A549 treated with CORT108297 at 1 μM for 4 hours (cell line): ENCODE measurements around the gene TTC13. TPM values are rescaled to one million over a fixed set of nuclear protein-coding genes. Genes with fewer than 3 reads are reported as not detected.

ENCODE experiments used
- total RNA-seq: library from RNA; stranded (reverse); fragments of 200-300 nt; extraction: Qiagen RNA extraction; gene quantifications from 5 replicates; pipeline ENCODE4 v1.2.3, GENCODE V29; 2022

The TTC13 gene, protein sequence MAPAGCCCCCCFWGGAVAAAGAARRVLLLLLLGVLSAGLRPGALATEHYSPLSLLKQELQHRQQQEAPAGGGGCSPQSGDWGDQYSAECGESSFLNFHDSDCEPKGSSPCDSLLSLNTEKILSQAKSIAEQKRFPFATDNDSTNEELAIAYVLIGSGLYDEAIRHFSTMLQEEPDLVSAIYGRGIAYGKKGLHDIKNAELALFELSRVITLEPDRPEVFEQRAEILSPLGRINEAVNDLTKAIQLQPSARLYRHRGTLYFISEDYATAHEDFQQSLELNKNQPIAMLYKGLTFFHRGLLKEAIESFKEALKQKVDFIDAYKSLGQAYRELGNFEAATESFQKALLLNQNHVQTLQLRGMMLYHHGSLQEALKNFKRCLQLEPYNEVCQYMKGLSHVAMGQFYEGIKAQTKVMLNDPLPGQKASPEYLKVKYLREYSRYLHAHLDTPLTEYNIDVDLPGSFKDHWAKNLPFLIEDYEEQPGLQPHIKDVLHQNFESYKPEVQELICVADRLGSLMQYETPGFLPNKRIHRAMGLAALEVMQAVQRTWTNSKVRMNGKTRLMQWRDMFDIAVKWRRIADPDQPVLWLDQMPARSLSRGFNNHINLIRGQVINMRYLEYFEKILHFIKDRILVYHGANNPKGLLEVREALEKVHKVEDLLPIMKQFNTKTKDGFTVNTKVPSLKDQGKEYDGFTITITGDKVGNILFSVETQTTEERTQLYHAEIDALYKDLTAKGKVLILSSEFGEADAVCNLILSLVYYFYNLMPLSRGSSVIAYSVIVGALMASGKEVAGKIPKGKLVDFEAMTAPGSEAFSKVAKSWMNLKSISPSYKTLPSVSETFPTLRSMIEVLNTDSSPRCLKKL
- total RNA-seq: 8.7 to 12.4 TPM (median 9.4 TPM) in 5 replicates

DNA sequence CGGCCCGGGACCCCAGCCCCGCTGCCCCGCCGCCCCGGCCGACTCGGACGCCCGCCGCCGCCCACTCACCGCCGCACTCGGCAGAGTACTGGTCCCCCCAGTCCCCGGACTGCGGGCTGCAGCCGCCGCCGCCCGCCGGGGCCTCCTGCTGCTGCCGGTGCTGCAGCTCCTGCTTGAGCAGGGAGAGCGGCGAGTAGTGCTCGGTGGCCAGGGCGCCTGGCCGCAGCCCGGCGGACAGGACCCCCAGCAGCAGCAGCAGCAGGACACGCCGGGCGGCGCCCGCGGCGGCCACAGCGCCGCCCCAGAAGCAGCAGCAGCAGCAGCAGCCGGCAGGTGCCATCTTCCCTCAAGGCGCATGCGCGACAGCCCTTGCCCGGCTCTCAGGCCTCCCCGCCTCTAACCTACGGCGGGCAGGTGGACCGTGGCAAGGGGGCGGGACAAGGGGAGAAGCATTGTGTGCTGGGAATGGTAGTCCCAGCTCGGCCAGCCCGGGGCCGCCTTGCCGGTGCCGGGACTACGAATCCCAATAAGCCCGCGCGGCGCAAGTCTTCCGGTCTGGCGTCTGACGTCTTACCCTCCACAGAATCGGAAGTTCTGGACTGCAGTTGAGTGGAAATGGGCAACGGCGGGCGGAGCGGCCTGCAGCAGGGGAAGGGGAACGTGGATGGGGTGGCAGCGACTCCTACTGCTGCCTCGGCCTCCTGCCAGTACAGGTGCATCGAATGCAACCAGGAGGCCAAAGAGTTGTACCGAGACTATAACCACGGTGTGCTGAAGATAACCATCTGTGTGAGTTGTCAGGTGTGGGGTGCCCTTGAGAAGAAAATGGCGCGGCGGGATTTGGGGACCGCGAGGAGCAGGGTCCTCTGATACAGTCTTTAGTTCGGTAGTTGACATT lies at the start of gene TTC13, which contains the start of gene ARV1:
Gene TTC13 (minus strand): TSS at position 371 of the 898 bp plus-strand sequence. CDS start 31 bp downstream, at position 340.
Gene ARV1 (plus strand): TSS at position 604 of the 898 bp plus-strand sequence. CDS start 12 bp downstream, at position 616.

DNA sequence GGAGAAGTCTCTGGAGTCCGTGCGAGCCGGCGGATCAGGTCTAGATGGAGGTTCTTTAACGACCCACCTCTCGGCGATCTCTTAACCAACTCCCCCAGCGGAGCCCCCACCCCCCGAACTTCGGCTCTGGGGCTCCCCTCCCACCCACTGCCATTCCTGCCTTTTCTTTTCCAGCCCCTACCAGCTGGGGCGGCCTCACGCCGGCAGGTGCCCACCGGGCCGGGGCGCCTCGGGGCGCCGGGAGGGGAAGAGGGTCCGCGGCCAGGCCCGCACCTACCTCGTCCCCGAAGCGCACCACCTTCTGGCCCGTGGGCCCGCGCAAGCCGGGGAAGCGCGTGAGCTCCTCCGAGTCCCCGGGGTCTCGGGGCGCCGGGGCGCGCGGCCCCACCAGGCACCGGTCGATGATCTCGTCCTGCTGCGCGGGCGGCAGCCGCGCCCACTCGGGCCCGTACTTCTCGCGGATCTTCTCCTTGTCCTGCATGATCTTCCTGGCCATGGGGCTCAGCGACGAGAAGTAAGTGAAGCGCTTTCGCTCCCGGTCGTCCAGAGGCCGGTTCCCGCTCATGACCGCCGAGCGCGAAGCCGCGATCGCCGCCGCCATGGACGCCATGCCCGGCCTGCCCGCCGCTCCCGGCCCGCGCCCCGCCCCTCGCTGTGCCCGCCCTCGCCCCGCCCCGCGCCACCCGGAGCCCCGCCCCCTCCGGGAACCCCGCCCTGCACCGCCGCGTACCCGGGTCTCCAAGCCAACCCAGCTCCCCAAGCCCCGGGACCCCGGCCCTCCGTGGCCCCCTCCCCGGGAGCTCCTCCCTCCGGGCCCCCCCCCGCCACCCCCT lies 110.5 kb downstream of the TTC13 start, which contains the start of gene C1orf198:
Gene C1orf198 (minus strand): TSS at position 619 of the 833 bp plus-strand sequence. CDS start 9 bp downstream, at position 610.

Other genes starting within 250 kb of the TTC13 start
- gene CAPN9, start 231.5 kb downstream of the TTC13 start, total RNA-seq: not detected in 5 replicates
- gene C1orf198, start 110.3 kb downstream of the TTC13 start, total RNA-seq: 15.1 to 18.9 TPM (median 18.0 TPM) in 5 replicates
- 24.1 to 26.8 TPM (median 24.8 TPM) in 5 replicates for gene ARV1, start 233 bp upstream of the TTC13 start, total RNA-seq
- gene FAM89A, start 61.4 kb upstream of the TTC13 start, total RNA-seq: 11.8 to 19.3 TPM (median 16.5 TPM) in 5 replicates
- gene TRIM67, start 183.2 kb upstream of the TTC13 start, total RNA-seq: 0.14 to 0.25 TPM (median 0.20 TPM) in 5 replicates